ENCODE results near the gene ZNG1A. TPM values are rescaled to one million over a fixed set of nuclear protein-coding genes. Genes with fewer than 3 reads are reported as not detected.
"Not testable (repeated sequence)": the region's sequence is repeated elsewhere in the genome, so short reads cannot be mapped to it uniquely, and the experiment has no call there.

The ZNG1A gene
- polyA plus RNA-seq, 1 donor from 2014 or later = 92.2 TPM

DNA sequence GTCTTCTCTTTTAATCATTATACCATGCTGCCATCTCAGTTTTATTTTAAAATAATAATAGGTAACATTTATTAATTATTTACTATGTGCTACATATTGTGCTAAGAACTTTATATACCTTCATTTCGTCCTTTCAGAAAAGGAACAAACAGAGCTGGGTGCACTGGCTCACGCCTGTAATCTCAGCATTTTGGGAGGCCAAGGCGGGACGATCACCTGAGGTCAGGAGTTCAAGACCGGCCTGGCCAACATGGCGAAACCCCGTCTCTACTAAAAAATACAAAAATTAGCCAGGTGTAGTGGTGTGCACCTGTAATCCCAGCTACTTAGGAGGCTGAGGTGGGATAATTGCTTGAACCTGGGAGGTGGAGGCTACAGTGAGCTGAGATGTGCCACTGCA, 40.2 kb upstream of the ZNG1A start:
- H3K27ac ChIP-seq (ENCODE audit: low read length); H2AFZ ChIP-seq (ENCODE audit: low read depth, low read length); H3K79me2 ChIP-seq (replicated peaks; ENCODE audit: insufficient read depth, low read length); H3K4me2 ChIP-seq (ENCODE audit: low read length); H3F3A ChIP-seq (ENCODE audit: insufficient read depth, low read length, poor library complexity, severe bottlenecking); H3K9me3 ChIP-seq (ENCODE audit: low read length); H4K20me1 ChIP-seq (ENCODE audit: insufficient read depth); H3K4me3 ChIP-seq (ENCODE audit: low read length); H3K9me2 ChIP-seq (ENCODE audit: insufficient read depth, low read length); H3K9ac ChIP-seq (ENCODE audit: low read length); H3K36me3 ChIP-seq (ENCODE audit: insufficient read depth, low read length): not testable (repeated sequence)
- peaks cover 32% of the 10 kb centered on the region for H3K27me3 ChIP-seq (ENCODE audit: insufficient read depth, low read depth, low read length)

DNA sequence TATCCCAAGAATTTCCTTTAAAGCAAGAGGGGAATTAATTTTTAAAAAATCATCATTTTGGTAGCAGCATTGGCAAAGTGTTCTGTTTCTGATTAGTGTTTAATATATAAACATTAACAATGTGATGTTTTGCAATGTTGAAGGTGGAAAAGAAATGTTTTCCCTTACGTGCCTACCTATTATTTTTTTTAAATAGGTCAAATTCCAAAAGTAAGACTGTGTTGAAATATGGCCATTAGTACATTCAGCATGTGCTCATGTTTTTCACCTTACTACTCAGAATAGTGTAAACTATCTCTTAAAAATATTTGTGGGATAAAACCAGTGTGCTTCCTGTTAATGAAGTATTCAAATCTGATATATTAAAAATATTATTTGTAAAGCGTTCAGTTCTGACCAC, 39.1 kb upstream of the ZNG1A start:
- no peak overlapping the region for H3K4me3 ChIP-seq (ENCODE audit: low read length)
- no peaks in the 10 kb centered on the region for H3K79me2 ChIP-seq (replicated peaks; ENCODE audit: insufficient read depth, low read length)
- no peak overlapping the region for H2AFZ ChIP-seq (ENCODE audit: low read depth, low read length)
- TF ChIP-seq, protein P1, sequence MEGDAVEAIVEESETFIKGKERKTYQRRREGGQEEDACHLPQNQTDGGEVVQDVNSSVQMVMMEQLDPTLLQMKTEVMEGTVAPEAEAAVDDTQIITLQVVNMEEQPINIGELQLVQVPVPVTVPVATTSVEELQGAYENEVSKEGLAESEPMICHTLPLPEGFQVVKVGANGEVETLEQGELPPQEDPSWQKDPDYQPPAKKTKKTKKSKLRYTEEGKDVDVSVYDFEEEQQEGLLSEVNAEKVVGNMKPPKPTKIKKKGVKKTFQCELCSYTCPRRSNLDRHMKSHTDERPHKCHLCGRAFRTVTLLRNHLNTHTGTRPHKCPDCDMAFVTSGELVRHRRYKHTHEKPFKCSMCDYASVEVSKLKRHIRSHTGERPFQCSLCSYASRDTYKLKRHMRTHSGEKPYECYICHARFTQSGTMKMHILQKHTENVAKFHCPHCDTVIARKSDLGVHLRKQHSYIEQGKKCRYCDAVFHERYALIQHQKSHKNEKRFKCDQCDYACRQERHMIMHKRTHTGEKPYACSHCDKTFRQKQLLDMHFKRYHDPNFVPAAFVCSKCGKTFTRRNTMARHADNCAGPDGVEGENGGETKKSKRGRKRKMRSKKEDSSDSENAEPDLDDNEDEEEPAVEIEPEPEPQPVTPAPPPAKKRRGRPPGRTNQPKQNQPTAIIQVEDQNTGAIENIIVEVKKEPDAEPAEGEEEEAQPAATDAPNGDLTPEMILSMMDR (IDR thresholded peaks at IDR 0.05; ENCODE audit: poor library complexity, severe bottlenecking) = no peak
- no peak for TF ChIP-seq SMC3 (conservative IDR thresholded peaks at IDR 0.05; ENCODE audit: poor library complexity)
- no peak for TF ChIP-seq MXI1 (conservative IDR thresholded peaks at IDR 0.05; ENCODE audit: poor library complexity, severe bottlenecking)
- no peak for TF ChIP-seq EZH2 (IDR thresholded peaks at IDR 0.05; ENCODE audit: borderline replicate concordance, insufficient read depth, low read length, poor library complexity, severe bottlenecking)
- TF ChIP-seq TAF1 (IDR thresholded peaks at IDR 0.05; ENCODE audit: low read depth) = no peak
- TF ChIP-seq, protein P2, sequence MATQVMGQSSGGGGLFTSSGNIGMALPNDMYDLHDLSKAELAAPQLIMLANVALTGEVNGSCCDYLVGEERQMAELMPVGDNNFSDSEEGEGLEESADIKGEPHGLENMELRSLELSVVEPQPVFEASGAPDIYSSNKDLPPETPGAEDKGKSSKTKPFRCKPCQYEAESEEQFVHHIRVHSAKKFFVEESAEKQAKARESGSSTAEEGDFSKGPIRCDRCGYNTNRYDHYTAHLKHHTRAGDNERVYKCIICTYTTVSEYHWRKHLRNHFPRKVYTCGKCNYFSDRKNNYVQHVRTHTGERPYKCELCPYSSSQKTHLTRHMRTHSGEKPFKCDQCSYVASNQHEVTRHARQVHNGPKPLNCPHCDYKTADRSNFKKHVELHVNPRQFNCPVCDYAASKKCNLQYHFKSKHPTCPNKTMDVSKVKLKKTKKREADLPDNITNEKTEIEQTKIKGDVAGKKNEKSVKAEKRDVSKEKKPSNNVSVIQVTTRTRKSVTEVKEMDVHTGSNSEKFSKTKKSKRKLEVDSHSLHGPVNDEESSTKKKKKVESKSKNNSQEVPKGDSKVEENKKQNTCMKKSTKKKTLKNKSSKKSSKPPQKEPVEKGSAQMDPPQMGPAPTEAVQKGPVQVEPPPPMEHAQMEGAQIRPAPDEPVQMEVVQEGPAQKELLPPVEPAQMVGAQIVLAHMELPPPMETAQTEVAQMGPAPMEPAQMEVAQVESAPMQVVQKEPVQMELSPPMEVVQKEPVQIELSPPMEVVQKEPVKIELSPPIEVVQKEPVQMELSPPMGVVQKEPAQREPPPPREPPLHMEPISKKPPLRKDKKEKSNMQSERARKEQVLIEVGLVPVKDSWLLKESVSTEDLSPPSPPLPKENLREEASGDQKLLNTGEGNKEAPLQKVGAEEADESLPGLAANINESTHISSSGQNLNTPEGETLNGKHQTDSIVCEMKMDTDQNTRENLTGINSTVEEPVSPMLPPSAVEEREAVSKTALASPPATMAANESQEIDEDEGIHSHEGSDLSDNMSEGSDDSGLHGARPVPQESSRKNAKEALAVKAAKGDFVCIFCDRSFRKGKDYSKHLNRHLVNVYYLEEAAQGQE (IDR thresholded peaks at IDR 0.05; ENCODE audit: borderline replicate concordance) = no peak
- TF ChIP-seq EP300 (conservative IDR thresholded peaks at IDR 0.05; ENCODE audit: poor library complexity, severe bottlenecking) = no peak
- TF ChIP-seq POLR2AphosphoS5 (IDR thresholded peaks at IDR 0.05) = no peak
- no peak for TF ChIP-seq RAD21 (conservative IDR thresholded peaks at IDR 0.05)
- no peaks in the 10 kb centered on the region for H3K9me3 ChIP-seq (ENCODE audit: low read length)
- H3K9ac ChIP-seq (ENCODE audit: low read length) = no peak overlapping the region
- no peak overlapping the region for H3K27ac ChIP-seq (ENCODE audit: low read length)
- no peaks in the 10 kb centered on the region for H4K20me1 ChIP-seq (ENCODE audit: insufficient read depth)
- no peaks in the 10 kb centered on the region for H3K36me3 ChIP-seq (ENCODE audit: insufficient read depth, low read length)
- H3K4me2 ChIP-seq (ENCODE audit: low read length) = no peak overlapping the region
- no peaks in the 10 kb centered on the region for H3K9me2 ChIP-seq (ENCODE audit: insufficient read depth, low read length)
- peaks cover 42% of the 10 kb centered on the region for H3K27me3 ChIP-seq (ENCODE audit: insufficient read depth, low read depth, low read length)
- H3F3A ChIP-seq (ENCODE audit: insufficient read depth, low read length, poor library complexity, severe bottlenecking) = no peaks in the 10 kb centered on the region

DNA sequence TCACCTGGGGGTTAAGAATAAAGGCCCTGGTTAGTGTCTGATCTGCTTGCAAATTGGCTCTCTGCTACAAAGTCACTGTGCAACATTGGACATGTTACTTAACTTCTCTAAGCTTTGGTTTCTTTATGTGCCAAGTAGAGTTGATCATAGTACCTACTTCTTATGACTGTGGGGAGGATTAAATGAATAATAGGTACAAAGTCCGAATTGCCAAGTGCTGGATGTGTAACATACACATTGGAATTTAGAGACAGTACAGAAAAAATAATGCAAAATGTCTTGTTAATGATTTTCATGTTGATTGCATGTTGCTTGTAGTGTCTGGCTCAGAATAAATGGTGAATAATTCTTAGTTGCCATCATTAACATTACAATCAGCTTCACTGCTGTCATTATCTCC, 38.0 kb upstream of the ZNG1A start:
- no peak overlapping the region for H2AFZ ChIP-seq (ENCODE audit: low read depth, low read length)

More for the DNA sequence above, 38.0 kb upstream of the ZNG1A start:
- H4K20me1 ChIP-seq (ENCODE audit: insufficient read depth) = no peaks in the 10 kb centered on the region
- no peaks in the 10 kb centered on the region for H3K9me2 ChIP-seq (ENCODE audit: insufficient read depth, low read length)
- no peaks in the 10 kb centered on the region for H3K79me2 ChIP-seq (replicated peaks; ENCODE audit: insufficient read depth, low read length)
- H3K4me3 ChIP-seq (ENCODE audit: low read length) = no peak overlapping the region
- no peak overlapping the region for H3K9ac ChIP-seq (ENCODE audit: low read length)
- no peaks in the 10 kb centered on the region for H3F3A ChIP-seq (ENCODE audit: insufficient read depth, low read length, poor library complexity, severe bottlenecking)
- no peak overlapping the region for H3K27ac ChIP-seq (ENCODE audit: low read length)
- no peaks in the 10 kb centered on the region for H3K36me3 ChIP-seq (ENCODE audit: insufficient read depth, low read length)
- H3K4me2 ChIP-seq (ENCODE audit: low read length) = no peak overlapping the region
- H3K9me3 ChIP-seq (ENCODE audit: low read length) = no peaks in the 10 kb centered on the region
- TF ChIP-seq EP300 (conservative IDR thresholded peaks at IDR 0.05; ENCODE audit: poor library complexity, severe bottlenecking) (no peak), EZH2 (IDR thresholded peaks at IDR 0.05; ENCODE audit: borderline replicate concordance, insufficient read depth, low read length, poor library complexity, severe bottlenecking) (no peak)
- TF ChIP-seq, protein P1 (IDR thresholded peaks at IDR 0.05; ENCODE audit: poor library complexity, severe bottlenecking) = no peak
- H3K27me3 ChIP-seq (ENCODE audit: insufficient read depth, low read depth, low read length) = peaks cover 45% of the 10 kb centered on the region

Measured in neural cell (in vitro differentiated cells).